SH-SY5Y (cell line): ENCODE measurements around the gene THRB.

Source experiments
- GATA2 ChIP-seq: IDR thresholded peaks from 2 replicates; pipeline ENCODE4 v1.6.1; 2011; ENCODE audit warnings: mild to moderate bottlenecking, low read depth, low read length
- GATA3 ChIP-seq: IDR thresholded peaks from 2 replicates; pipeline ENCODE4 v1.6.1; 2011; ENCODE audit warnings: low read depth, mild to moderate bottlenecking, low read length, moderate library complexity

DNA sequence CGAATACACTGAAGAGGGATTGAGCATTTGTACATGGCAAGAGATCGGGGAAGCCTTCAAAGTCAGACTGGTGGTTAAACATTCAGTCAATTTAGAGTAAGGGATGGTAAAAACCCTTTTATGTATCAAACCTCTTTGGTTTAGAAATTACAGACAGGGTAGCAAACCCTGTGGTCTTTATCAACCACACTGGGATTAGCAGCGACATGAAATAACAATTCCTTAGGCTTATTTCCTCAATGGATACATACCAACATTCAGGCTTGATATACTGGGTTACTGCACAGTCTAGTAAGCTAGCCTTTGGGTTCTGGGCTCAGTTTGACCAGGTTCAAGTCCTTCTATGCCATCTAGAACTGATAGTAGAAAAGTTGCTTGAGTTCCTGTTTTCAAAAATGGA, 127.4 kb downstream of the THRB start:
- TF ChIP-seq GATA2 (no peak), GATA3 (no peak)
